PC-3 (cell line): Measurements from ENCODE around the gene BRINP2. TPM values are rescaled to one million over a fixed set of nuclear protein-coding genes. Genes with fewer than 3 reads are reported as not detected.

Experiments used
- ATAC-seq: fragments of 200-7000 bp; cut with Tn5 transposase; 2 replicates; pipeline ENCODE4 v1.9.1; 2020; ENCODE audit warnings: mild to moderate bottlenecking, moderate library complexity
- BruUV-seq: library from RNA; stranded (reverse); fragments of 400-500 nt; replicated peaks from 2 replicates; lab custom pipeline; 2021; lab: Mats Ljungman, UMichigan
- CTCF ChIA-PET: fragments of 300-600 bp; sonication (Branson Sonifier 250); formaldehyde crosslinking; loops from one replicate; lab custom pipeline; 2022; ENCODE audit warnings: antibody characterized with exemption; lab: Charles Lee
- POLR2A ChIA-PET: fragments of 300-600 bp; sonication (Branson Sonifier 250); formaldehyde crosslinking; loops from one replicate; lab custom pipeline; 2022; ENCODE audit warnings: antibody characterized with exemption; ENCODE audit not compliant: unreplicated experiment; lab: Charles Lee
- DNase-seq: peaks from one replicate; pipeline ENCODE4 v3.0.0-alpha.2; 2015
- H2AFZ ChIP-seq: fragments of 300-600 bp; sonication (generic); 2 replicates; pipeline ENCODE4 v1.6.0; 2016; ENCODE audit warnings: antibody characterized with exemption, low read length
- H3F3A ChIP-seq: fragments of 300-600 bp; sonication (generic); one replicate; pipeline ENCODE4 v1.6.0; 2017; ENCODE audit warnings: antibody characterized with exemption, low read length, control low read depth, mild to moderate bottlenecking; ENCODE audit not compliant: unreplicated experiment
- H3K27ac ChIP-seq: fragments of 300-600 bp; sonication (generic); 2 replicates; pipeline ENCODE4 v1.5.1; 2016; ENCODE audit warnings: mild to moderate bottlenecking, low read length
- H3K27me3 ChIP-seq: fragments of 300-600 bp; sonication (generic); 2 replicates; pipeline ENCODE4 v1.6.1; 2016; ENCODE audit warnings: low read length, mixed read lengths
- H3K36me3 ChIP-seq: fragments of 300-600 bp; sonication (generic); 2 replicates; pipeline ENCODE4 v1.6.1; 2016; ENCODE audit warnings: low read depth, mixed run types, low read length, mixed read lengths
- H3K4me1 ChIP-seq: fragments of 300-600 bp; sonication (generic); 2 replicates; pipeline ENCODE4 v1.5.1; 2016; ENCODE audit warnings: low read length; ENCODE audit not compliant: insufficient read depth
- H3K4me2 ChIP-seq: fragments of 300-600 bp; sonication (generic); 2 replicates; pipeline ENCODE4 v1.6.0; 2016; ENCODE audit warnings: low read length
- H3K4me3 ChIP-seq: fragments of 300-600 bp; sonication (generic); 2 replicates; pipeline ENCODE4 v1.5.1; 2016; ENCODE audit warnings: mild to moderate bottlenecking, low read length, mixed read lengths
- H3K79me2 ChIP-seq: fragments of 300-600 bp; sonication (generic); 2 replicates; pipeline ENCODE4 v1.6.1; 2017; ENCODE audit warnings: low read length, mixed read lengths
- H3K9ac ChIP-seq: fragments of 300-600 bp; sonication (generic); 2 replicates; pipeline ENCODE4 v1.6.0; 2016; ENCODE audit warnings: mild to moderate bottlenecking, low read length
- H3K9me2 ChIP-seq: fragments of 300-600 bp; sonication (generic); replicated peaks from 2 replicates; pipeline ENCODE4 v1.6.1; 2016; ENCODE audit warnings: mixed run types, low read length, mixed read lengths
- H3K9me3 ChIP-seq: fragments of 300-600 bp; sonication (generic); 2 replicates; pipeline ENCODE4 v1.6.1; 2016; ENCODE audit warnings: low read length, mixed read lengths
- H4K20me1 ChIP-seq: fragments of 300-600 bp; sonication (generic); 2 replicates; pipeline ENCODE4 v1.6.1; 2016; ENCODE audit warnings: low read length, mixed read lengths
- CTCF ChIP-seq: fragments of 300-600 bp; sonication (generic); conservative IDR thresholded peaks from 2 replicates; pipeline ENCODE4 v1.5.1; 2017; ENCODE audit warnings: antibody characterized with exemption, low read depth, mild to moderate bottlenecking, low read length
- EZH2 ChIP-seq: fragments of 300-600 bp; sonication (generic); IDR thresholded peaks from one replicate; pipeline ENCODE4 v1.6.1; 2017; ENCODE audit warnings: antibody characterized with exemption, mild to moderate bottlenecking, low read length; ENCODE audit not compliant: unreplicated experiment
- EZH2phosphoT487 ChIP-seq: fragments of 300-600 bp; sonication (generic); IDR thresholded peaks from 2 replicates; pipeline ENCODE4 v1.6.1; 2018; ENCODE audit warnings: mild to moderate bottlenecking, antibody characterized with exemption, low read length, borderline replicate concordance
- intact Hi-C: fragments of 100-400 bp; cut with micrococcal nuclease; formaldehyde crosslinking; loops from 2 replicates; pipeline ENCODE4 v1.9.0; 2023
- total RNA-seq: library from RNA; depleted of rRNA; stranded (reverse); fragments of >200 nt; gene quantifications from 2 replicates; pipeline ENCODE4 v1.2.3, GENCODE V29; 2014

BRINP2 gene
- total RNA-seq, 1 experiment from 2014 or later = 2.6 TPM

GRCh38 chr1:177171536-177172123 is 872 bp downstream of the BRINP2 start:
- Histone ChIP-seq H3K9me3 (no peaks in the 10 kb centered on the region), H3K27me3 (no peaks in the 10 kb centered on the region), H3K27ac (no peak overlapping the region), H3K79me2 (no peaks in the 10 kb centered on the region), H3K9me2 (no peaks in the 10 kb centered on the region), H3K9ac (peak overlapping the region; percentile 14; the same call in 1 of the 2 replicates), H3K4me2 (peak overlapping the region; percentile 97), H3K36me3 (no peaks in the 10 kb centered on the region), H3K4me1 (peaks cover 15% of the 10 kb centered on the region), H2AFZ (peak overlapping the region; percentile 82), H3F3A (no peaks in the 10 kb centered on the region), H3K4me3 (peak overlapping the region; percentile 85), H4K20me1 (no peaks in the 10 kb centered on the region)
- POLR2A ChIA-PET = interaction anchor here (0.9 kb wide), 1 partner anchor 230 kb away, joined by 4 read pairs; no protein-coding TSS in a partner anchor
- no peak for DNase-seq
- intact Hi-C loops = loop anchor here (2.0 kb wide), 1 partner anchor 89 kb away; no protein-coding TSS in a partner anchor
- no peak for ATAC-seq
- TF ChIP-seq EZH2 (no peak), EZH2phosphoT487 (no peak), CTCF (no peak)
- CTCF ChIA-PET = no interaction called here
- BruUV-seq = no TSS peak

GRCh38 chr1:177172272-177172671 is 1.5 kb downstream of the BRINP2 start:
- no peak for ATAC-seq
- CTCF ChIA-PET = no interaction called here

More at GRCh38 chr1:177172272-177172671, 1.5 kb downstream of the BRINP2 start:
- H4K20me1 ChIP-seq = no peaks in the 10 kb centered on the region
- POLR2A ChIA-PET = no interaction called here
- TF ChIP-seq EZH2phosphoT487 (no peak), EZH2 (no peak), CTCF (no peak)
- H3F3A ChIP-seq = no peaks in the 10 kb centered on the region
- H3K79me2 ChIP-seq = no peaks in the 10 kb centered on the region
- no TSS peak for BruUV-seq
- H3K4me3 ChIP-seq = peak overlapping the region; percentile 85; the same call in 1 of the 2 replicates
- peak overlapping the region; percentile 97; the same call in 1 of the 2 replicates for H3K4me2 ChIP-seq
- no peak for DNase-seq
- no peak overlapping the region for H2AFZ ChIP-seq
- H3K4me1 ChIP-seq = peaks cover 15% of the 10 kb centered on the region
- no peaks in the 10 kb centered on the region for H3K27me3 ChIP-seq
- H3K27ac ChIP-seq = no peak overlapping the region
- no peaks in the 10 kb centered on the region for H3K36me3 ChIP-seq
- H3K9me3 ChIP-seq = no peaks in the 10 kb centered on the region
- intact Hi-C loops = no loop called here
- H3K9ac ChIP-seq = no peak overlapping the region
- H3K9me2 ChIP-seq = no peaks in the 10 kb centered on the region
